Testis (tissue), 3 donors: ENCODE measurements around the gene POLN. TPM values are rescaled to one million over a fixed set of nuclear protein-coding genes. Genes with fewer than 3 reads are reported as not detected.
A peak's percentile ranks its signal among the peaks of the same experiment; 100 is the strongest.

ENCODE experiments used
- DNase-seq: peaks from one replicate; pipeline ENCODE4 v3.0.0-alpha.2; 2019
- H3K27ac ChIP-seq, 2 donors: fragments of 200-600 bp; sonication (generic); one replicate each; pipeline ENCODE4 v1.5.1; 2019
- H3K27me3 ChIP-seq: fragments of 200-600 bp; sonication (generic); one replicate; pipeline ENCODE4 v1.5.1; 2019
- H3K36me3 ChIP-seq: fragments of 200-600 bp; sonication (generic); one replicate; pipeline ENCODE4 v1.5.1; 2017; ENCODE audit warnings: low read depth; ENCODE audit errors: missing control alignments
- H3K4me1 ChIP-seq: fragments of 200-600 bp; sonication (generic); one replicate; pipeline ENCODE4 v1.5.1; 2019
- H3K4me3 ChIP-seq, 2 donors: fragments of 200-600 bp; sonication (generic); one replicate each; pipeline ENCODE4 v1.5.1; 2017 to 2019
- H3K9me3 ChIP-seq: fragments of 200-600 bp; sonication (generic); one replicate; pipeline ENCODE4 v1.5.1; 2017
- POLR2A ChIP-seq: fragments of 450-650 bp; IDR thresholded peaks from one replicate; pipeline ENCODE4 v1.6.1; 2017; ENCODE audit warnings: antibody characterized with exemption, mild to moderate bottlenecking, moderate library complexity
- WGBS, 2 donors: methylation state at CpG; one replicate each; pipeline ENCODE4 v1.1.5; 2018; 5-methylcytosine and 5-hydroxymethylcytosine counted together
- intact Hi-C: fragments of 100-400 bp; cut with DNase I; formaldehyde crosslinking; loops from one replicate; pipeline ENCODE4 v1.15.1; 2023; ENCODE audit warnings: low total_unique reads
- polyA plus RNA-seq: library from polyadenylated mRNA; stranded (reverse); fragments of 350-450 nt; fragmentation: Illumina TruSeq; extraction: RNeasy Lipid Tissue Mini Kit (QIAGEN cat#74804); gene quantifications from one replicate; pipeline ENCODE4 v1.2.3, GENCODE V29; 2014; ENCODE audit warnings: low read depth, low replicate concordance; ENCODE audit not compliant: insufficient read depth
- total RNA-seq, 2 donors: library from RNA; depleted of rRNA; stranded (reverse); fragments of >200 nt; gene quantifications; one replicate each; pipeline ENCODE4 v1.2.3, GENCODE V29; 2016
- TF ChIP-seq, protein P1 (sequence below), 3 experiments: fragments of 450-650 bp in 2 of 3; fragments of 200-600 bp in 1 of 3; sonication (generic) in 1 of 3; IDR thresholded peaks; one replicate each; pipeline ENCODE4 v1.5.1; 2016 to 2019; ENCODE audit warnings: antibody characterized with exemption in 3 of 3, mild to moderate bottlenecking in 2 of 3, moderate library complexity in 1 of 3

The POLN gene
- total and polyA plus RNA-seq, 3 donors from 2014 or later, result 12.2 to 23.7 (median 22.9) TPM

- no peaks in the 10 kb centered on the region for H3K4me1 ChIP-seq
- no peak overlapping the region for H3K4me3 ChIP-seq
- no peaks in the 10 kb centered on the region for H3K27me3 ChIP-seq
- no peak for TF ChIP-seq POLR2A
- TF ChIP-seq, protein P1, sequence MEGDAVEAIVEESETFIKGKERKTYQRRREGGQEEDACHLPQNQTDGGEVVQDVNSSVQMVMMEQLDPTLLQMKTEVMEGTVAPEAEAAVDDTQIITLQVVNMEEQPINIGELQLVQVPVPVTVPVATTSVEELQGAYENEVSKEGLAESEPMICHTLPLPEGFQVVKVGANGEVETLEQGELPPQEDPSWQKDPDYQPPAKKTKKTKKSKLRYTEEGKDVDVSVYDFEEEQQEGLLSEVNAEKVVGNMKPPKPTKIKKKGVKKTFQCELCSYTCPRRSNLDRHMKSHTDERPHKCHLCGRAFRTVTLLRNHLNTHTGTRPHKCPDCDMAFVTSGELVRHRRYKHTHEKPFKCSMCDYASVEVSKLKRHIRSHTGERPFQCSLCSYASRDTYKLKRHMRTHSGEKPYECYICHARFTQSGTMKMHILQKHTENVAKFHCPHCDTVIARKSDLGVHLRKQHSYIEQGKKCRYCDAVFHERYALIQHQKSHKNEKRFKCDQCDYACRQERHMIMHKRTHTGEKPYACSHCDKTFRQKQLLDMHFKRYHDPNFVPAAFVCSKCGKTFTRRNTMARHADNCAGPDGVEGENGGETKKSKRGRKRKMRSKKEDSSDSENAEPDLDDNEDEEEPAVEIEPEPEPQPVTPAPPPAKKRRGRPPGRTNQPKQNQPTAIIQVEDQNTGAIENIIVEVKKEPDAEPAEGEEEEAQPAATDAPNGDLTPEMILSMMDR (IDR thresholded peaks at IDR 0.05), result no peak
- 66 to 90% methylated on average over 3 to 19 of the region's 19 CpGs for WGBS, 2 donors
- intact Hi-C loops, result no loop called here
- peak; percentile 10 for DNase-seq
- H3K9me3 ChIP-seq, result no peaks in the 10 kb centered on the region
- H3K36me3 ChIP-seq, result no peaks in the 10 kb centered on the region
- H3K27ac ChIP-seq, result no peak overlapping the region
Observed at GRCh38 chr4:2080429-2081300, 161.3 kb downstream of the POLN start.

DNA sequence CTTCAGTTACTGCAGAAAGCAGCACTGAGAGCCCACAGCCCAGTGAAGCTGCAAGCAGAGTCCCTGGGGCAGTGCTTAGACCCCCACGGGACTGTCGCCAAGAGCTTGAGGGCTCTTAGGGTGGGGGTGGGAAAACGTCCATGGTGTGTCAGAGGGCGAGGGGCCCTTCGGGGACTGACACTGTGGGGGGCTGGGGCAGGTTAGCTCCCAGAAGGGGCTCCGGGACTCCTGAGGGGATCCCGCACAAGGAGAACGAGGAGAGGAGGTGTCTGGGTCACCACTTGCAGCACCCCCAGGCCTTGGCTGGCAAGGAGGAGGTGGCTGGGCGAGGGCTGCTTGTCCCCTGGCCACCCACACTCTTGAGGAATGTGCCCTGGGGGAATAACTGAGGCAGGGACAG, 162.0 kb downstream of the POLN start:
- no peaks in the 10 kb centered on the region for H3K4me1 ChIP-seq
- intact Hi-C loops, result no loop called here
- TF ChIP-seq, protein P1 (IDR thresholded peaks at IDR 0.05), result no peak
- no peak for TF ChIP-seq POLR2A
- H3K27me3 ChIP-seq, result no peaks in the 10 kb centered on the region
- H3K36me3 ChIP-seq, result no peaks in the 10 kb centered on the region
- 97 to 98% methylated on average over 5 to 9 of the region's 9 CpGs for WGBS, 2 donors
- no peaks in the 10 kb centered on the region for H3K9me3 ChIP-seq
- no peak overlapping the region for H3K27ac ChIP-seq
- H3K4me3 ChIP-seq, result no peak overlapping the region
- DNase-seq, result peak; percentile 2

- peak; percentile 2 for DNase-seq
- 100% methylated on average over 5 of the region's 5 CpGs for WGBS, 2 donors
- no peak for TF ChIP-seq POLR2A
- TF ChIP-seq, protein P1 (IDR thresholded peaks at IDR 0.05), result no peak
Observed at GRCh38 chr4:2079006-2079405, 162.9 kb downstream of the POLN start.

DNA sequence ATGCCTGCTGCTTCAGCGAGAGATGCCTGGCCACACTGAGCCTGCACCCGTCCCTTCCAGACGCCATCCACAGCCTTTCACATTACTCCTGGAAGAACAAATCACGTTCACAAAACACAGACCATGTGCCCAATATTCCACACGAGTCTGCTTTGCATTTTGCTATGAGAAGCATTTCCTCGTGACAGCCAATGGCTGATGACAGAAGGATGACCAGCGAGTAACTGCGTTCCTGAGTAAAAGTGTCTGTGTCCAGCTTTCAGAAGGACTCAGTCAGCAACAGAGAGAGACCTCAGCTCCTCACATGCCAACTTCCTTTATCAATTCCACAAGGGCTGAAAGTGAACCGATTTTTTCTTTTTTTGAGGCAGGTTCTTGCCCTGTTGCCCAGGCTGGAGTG, 163.3 kb downstream of the POLN start:
- H3K36me3 ChIP-seq, result no peaks in the 10 kb centered on the region
- intact Hi-C loops, result no loop called here
- no peak overlapping the region for H3K27ac ChIP-seq
- TF ChIP-seq, protein P1 (IDR thresholded peaks at IDR 0.05), result no peak
- TF ChIP-seq POLR2A, result no peak
- H3K27me3 ChIP-seq, result no peaks in the 10 kb centered on the region
- 85 to 93% methylated on average over 9 of the region's 9 CpGs for WGBS, 2 donors
- H3K4me3 ChIP-seq, result no peak overlapping the region
- H3K4me1 ChIP-seq, result peaks cover 11% of the 10 kb centered on the region
- no peaks in the 10 kb centered on the region for H3K9me3 ChIP-seq
- peak; percentile 12 for DNase-seq

More at GRCh38 chr4:2079006-2079405, 162.9 kb downstream of the POLN start:
- H3K9me3 ChIP-seq, result no peaks in the 10 kb centered on the region
- H3K36me3 ChIP-seq, result no peaks in the 10 kb centered on the region
- H3K4me1 ChIP-seq, result peaks cover 7% of the 10 kb centered on the region
- intact Hi-C loops, result no loop called here
- no peak overlapping the region for H3K4me3 ChIP-seq
- H3K27me3 ChIP-seq, result no peaks in the 10 kb centered on the region
- H3K27ac ChIP-seq, result no peak overlapping the region
